WERI-Rb-1 (cell line): Measurements from ENCODE around the gene RNF220.

Experiments used
- DNase-seq: peaks from one replicate; pipeline ENCODE4 v3.0.0-alpha.2; 2020
- H3K27ac ChIP-seq: fragments of 250-450 bp; sonication (Bioruptor Pico); 2 replicates; pipeline ENCODE4 v1.5.1; 2020; ENCODE audit warnings: mild to moderate bottlenecking, moderate library complexity
- H3K27me3 ChIP-seq: fragments of 250-450 bp; sonication (Bioruptor Pico); 2 replicates; pipeline ENCODE4 v1.5.1; 2021; ENCODE audit warnings: mild to moderate bottlenecking, low read depth, moderate library complexity; ENCODE audit not compliant: insufficient read depth, severe bottlenecking
- H3K36me3 ChIP-seq: fragments of 250-450 bp; sonication (Bioruptor Pico); 2 replicates; pipeline ENCODE4 v1.5.1; 2020; ENCODE audit warnings: mild to moderate bottlenecking, moderate library complexity
- H3K4me3 ChIP-seq: 2 replicates; pipeline ENCODE4 v1.5.1; 2011; ENCODE audit warnings: low read depth, mild to moderate bottlenecking, control low read depth, low read length
- H3K9me3 ChIP-seq: fragments of 250-450 bp; sonication (Bioruptor Pico); 2 replicates; pipeline ENCODE4 v1.5.1; 2021; ENCODE audit warnings: mild to moderate bottlenecking, moderate library complexity; ENCODE audit not compliant: severe bottlenecking
- CTCF ChIP-seq: IDR thresholded peaks from 2 replicates; pipeline ENCODE4 v1.5.1; 2011; ENCODE audit warnings: low read depth, mild to moderate bottlenecking, control low read depth, inconsistent platforms, low read length

Gene RNF220

GRCh38 chr1:44489481-44489880 lies 84.4 kb downstream of the RNF220 start:
- no peak for DNase-seq
- no peak for TF ChIP-seq CTCF
- H3K36me3 ChIP-seq, result no peaks in the 10 kb centered on the region
- no peak overlapping the region for H3K27ac ChIP-seq
- H3K9me3 ChIP-seq, result peaks cover 3% of the 10 kb centered on the region
- H3K27me3 ChIP-seq, result no peaks in the 10 kb centered on the region
- H3K4me3 ChIP-seq, result no peak overlapping the region

DNA sequence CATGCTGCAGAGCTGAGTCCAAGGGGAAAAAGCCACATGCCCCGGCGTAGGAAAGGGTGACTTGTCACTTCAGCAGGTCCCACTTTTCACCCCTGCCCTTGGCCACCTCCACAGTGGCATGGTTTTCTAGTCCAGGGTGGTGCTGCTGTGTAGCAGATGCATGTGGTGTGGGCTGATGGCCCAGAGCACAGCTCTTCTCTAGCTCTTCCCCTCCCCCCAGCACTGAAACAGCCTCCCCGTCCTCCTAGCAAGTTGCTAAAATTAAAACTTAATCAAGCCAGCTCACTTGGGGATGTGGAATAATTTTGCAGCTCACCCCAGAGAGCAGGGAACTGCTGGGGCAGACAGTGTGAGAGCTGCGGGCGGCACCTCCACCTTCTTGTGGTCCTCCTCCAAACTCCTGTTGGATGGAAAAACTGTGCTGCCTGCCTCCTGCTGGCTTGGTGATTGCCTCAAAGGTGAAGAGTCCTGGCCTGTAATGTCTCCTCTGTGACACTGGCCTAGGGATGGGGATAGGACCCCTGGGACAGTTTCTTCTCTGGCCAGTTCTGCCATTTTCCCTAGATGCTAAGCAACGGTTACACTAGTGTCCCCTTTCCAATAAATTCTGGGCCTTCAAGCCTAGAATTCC lies 91.6 kb downstream of the RNF220 start:
- no peak overlapping the region for H3K4me3 ChIP-seq
- no peaks in the 10 kb centered on the region for H3K9me3 ChIP-seq
- no peak overlapping the region for H3K27ac ChIP-seq
- DNase-seq, result no peak
- H3K36me3 ChIP-seq, result no peaks in the 10 kb centered on the region
- TF ChIP-seq CTCF, result no peak
- no peaks in the 10 kb centered on the region for H3K27me3 ChIP-seq

- no peak for TF ChIP-seq CTCF
- H3K27ac ChIP-seq, result no peak overlapping the region
- H3K9me3 ChIP-seq, result no peaks in the 10 kb centered on the region
- no peaks in the 10 kb centered on the region for H3K27me3 ChIP-seq
- H3K36me3 ChIP-seq, result no peaks in the 10 kb centered on the region
- no peak for DNase-seq
- no peak overlapping the region for H3K4me3 ChIP-seq
Measured at GRCh38 chr1:44497422-44498170, 92.5 kb downstream of the RNF220 start.

GRCh38 chr1:44499306-44499705 lies 94.3 kb downstream of the RNF220 start:
- Histone ChIP-seq H3K9me3 (no peaks in the 10 kb centered on the region), H3K4me3 (no peak overlapping the region), H3K27me3 (no peaks in the 10 kb centered on the region), H3K36me3 (no peaks in the 10 kb centered on the region), H3K27ac (no peak overlapping the region)
- no peak for TF ChIP-seq CTCF
- DNase-seq, result no peak

GRCh38 chr1:44500181-44501046 lies 95.4 kb downstream of the RNF220 start:
- H3K27ac ChIP-seq, result peak overlapping the region; percentile 79
- peak; percentile 64 for TF ChIP-seq CTCF
- H3K27me3 ChIP-seq, result no peaks in the 10 kb centered on the region
- H3K4me3 ChIP-seq, result peak overlapping the region; percentile 19
- H3K36me3 ChIP-seq, result no peaks in the 10 kb centered on the region
- peak; percentile 78 for DNase-seq
- no peaks in the 10 kb centered on the region for H3K9me3 ChIP-seq
